Airway epithelial cell (primary cell): ENCODE measurements around the gene BMAL1. TPM values are rescaled to one million over a fixed set of nuclear protein-coding genes. Genes with fewer than 3 reads are reported as not detected.

ENCODE experiments used
- total RNA-seq: library from RNA; depleted of rRNA; stranded (reverse); fragments of >200 nt; gene quantifications from 2 replicates; pipeline ENCODE4 v1.2.3, GENCODE V29; 2015

Gene BMAL1
- total RNA-seq, result 21.4 and 24.0 TPM in 2 replicates

GRCh38 chr11:13277768-13278608, at the start of gene BMAL1:
TSS of gene BMAL1 (plus strand) at chr11:13277790. CDS start at chr11:13354309, 76,519 bp downstream.

Other genes with a start within 250 kb of the BMAL1 start
- gene BTBD10, start 185.4 kb downstream of the BMAL1 start, total RNA-seq, result 49.8 and 59.3 TPM in 2 replicates
- gene PTH, start 218.2 kb downstream of the BMAL1 start, total RNA-seq, result not detected in 2 replicates